8988T (cell line): ENCODE data around the gene EDIL3.

ENCODE experiments used
- DNase-seq: peaks from one replicate; pipeline ENCODE4 v3.0.0; 2011

The EDIL3 gene

DNA sequence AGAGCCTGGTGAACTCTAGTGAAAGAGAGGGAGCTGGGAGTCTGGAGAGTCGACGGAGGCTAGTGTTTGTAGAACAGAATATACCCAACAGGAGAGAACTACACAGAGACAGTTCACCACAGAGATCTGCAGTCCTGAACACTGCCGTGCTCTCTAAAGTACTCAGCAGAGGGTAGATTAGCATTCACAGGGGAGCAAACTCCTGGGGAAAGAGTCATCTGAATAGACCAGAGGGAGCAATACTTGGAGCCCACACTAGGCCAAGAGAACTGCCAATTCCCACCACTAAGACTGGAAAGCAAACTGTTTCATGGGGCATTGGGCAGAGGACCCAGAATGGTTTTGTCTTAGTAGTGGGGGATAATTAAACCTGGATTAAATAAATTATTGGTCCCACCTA lies 235.6 kb downstream of the EDIL3 start:
- no peak for DNase-seq

DNA sequence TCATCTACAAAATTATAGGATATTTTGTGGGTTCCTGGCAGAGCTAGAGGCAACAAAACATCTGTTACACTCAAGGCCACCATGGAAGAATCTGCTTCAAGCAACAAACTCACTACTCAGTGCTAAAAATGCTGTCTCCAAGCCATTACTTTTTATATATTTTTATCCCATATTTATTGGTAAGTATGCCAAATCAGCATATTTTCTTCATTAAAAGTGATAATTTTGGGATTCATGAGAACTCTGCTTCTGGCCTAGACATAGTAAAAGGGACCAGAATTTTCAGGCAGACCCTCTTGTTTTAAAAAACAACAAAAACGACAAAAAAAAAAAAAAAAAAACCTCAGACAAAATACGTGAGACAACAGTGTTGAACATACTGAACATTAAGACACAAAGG lies 236.0 kb downstream of the EDIL3 start:
- DNase-seq: no peak

DNA sequence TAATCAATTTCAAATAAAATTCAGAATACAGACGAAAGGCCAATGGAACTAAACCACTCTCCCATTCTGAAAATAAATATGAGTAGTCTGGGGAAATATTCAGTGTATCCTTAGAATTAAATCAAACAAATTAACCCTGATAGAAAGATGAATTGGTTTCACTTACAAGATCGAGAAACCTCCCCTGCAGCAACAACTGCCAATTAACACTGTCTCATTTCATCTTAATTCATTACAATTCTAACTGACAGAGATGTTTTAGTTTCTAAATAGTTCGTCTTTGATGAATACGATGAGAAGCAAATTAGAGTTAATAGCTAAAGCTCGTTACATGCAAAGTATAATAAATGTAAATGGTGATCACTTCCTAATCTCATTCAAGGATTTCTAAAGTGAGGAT lies 247.1 kb downstream of the EDIL3 start:
- no peak for DNase-seq

DNA sequence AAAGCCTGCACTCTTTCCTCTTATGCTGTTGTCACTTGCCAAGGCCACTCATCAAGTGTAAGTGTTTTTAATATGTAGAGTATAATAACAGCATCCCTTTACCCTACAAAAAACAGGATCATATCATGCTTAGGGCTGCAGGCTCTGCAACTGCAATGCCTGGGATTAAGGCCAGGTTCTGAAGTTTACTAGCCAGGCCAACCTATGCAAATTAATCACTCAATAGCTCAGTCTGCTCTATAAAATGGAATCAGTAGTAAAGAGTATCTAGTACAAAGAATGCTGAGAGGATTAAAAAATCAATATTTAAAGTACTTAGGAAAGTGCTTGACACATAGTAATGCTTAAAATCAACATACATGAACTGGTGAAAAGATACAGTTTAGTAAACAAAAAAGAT lies 253.3 kb downstream of the EDIL3 start:
- no peak for DNase-seq

DNA sequence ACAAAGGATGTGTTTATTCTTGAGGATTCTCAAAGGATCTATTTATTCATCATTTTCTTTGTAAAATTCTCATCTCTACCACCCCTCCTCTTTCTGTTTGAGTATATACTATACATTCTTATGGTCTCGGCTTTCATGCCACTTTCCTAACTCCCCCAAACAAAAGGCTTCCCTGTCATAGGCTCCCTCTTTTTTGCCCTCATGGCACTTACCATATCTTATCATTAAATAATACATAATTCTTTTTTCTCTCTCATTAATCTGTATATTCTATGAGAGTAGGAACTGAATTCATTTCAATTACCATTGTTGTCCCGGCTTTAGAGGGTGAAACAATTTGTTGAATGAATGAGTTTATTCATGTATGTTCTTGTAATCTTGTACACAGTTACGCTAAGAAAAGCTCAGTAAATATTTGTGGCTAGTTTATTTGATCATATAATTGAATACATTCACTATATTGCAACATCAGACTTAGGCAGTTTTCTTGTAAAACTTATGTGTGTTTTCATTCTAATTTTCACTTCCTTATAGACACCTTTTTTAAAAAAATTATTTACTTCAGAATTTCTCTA lies 254.6 kb downstream of the EDIL3 start:
- no peak for DNase-seq

DNA sequence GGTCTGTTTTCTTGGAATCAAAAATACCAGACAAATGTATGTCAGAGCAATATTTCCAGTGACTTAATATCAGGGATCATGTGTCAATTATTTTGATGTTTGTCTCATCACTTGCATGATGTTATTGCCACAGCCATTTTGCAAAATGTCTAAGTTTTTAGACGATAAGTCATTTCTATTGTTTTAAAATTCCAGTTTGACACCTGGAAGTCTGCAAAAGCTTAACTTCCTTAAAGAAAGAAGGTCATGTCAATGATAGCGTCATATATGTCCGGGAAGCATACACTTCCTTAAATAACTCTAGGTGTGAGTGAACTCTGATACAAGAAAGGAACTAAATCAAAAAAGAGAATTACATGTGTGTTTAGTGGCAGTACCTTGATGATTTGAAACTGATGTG lies 259.5 kb downstream of the EDIL3 start:
- DNase-seq: no peak

DNA sequence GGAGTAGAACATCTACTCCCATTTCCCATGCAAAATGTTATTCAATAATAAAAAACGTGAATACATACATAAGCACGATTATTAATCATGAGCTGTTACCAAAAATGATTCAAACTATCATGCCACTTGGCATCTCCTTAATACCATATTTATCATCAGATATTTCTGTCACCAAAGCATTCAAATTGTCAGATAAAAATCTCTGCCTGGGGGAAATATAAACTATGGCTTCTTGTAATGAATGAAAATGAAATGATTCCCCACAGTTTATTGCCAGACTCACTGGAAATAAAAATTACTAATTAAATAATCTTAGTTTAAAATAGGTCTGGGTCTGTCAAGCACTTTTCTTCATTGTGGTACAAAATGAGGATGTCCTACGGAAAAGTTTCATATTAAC lies 265.4 kb downstream of the EDIL3 start:
- DNase-seq: no peak

DNA sequence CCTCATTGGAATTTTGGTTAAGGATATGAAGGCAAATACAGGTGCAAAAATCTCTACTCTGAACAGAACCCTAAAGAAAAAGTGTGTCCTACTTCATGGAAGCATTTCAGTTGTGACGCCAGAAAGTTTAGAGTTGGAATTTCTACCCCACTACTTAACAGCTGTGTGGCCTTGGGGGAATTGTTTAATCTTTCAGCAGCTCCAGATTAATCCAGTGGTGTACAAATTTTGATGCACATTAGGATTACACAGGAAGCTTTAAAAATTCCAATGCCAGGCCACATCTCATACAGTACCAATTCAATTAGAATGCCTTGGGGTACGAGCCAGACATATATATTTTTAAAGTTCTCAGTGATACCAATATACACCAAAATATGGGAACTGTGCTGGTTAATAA lies 266.1 kb downstream of the EDIL3 start:
- no peak for DNase-seq

DNA sequence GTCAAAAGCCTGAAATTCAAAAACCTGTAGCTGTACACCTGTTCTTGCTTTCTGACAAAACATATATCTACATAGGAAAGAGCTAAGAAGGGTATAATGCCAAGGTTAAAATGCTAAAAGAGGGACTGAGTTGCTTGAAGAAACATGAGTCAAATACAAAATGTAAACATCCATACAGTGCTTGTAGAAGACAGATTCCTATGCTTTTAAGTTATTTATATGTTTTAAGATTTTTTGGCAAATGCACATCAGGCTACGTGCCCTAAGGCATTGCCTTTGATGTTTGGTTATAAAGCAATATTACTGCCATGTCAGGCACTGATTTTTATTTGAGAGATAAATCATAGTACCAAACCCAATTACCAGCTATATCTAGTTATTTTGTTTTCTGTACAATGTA lies 269.0 kb downstream of the EDIL3 start:
- no peak for DNase-seq

DNA sequence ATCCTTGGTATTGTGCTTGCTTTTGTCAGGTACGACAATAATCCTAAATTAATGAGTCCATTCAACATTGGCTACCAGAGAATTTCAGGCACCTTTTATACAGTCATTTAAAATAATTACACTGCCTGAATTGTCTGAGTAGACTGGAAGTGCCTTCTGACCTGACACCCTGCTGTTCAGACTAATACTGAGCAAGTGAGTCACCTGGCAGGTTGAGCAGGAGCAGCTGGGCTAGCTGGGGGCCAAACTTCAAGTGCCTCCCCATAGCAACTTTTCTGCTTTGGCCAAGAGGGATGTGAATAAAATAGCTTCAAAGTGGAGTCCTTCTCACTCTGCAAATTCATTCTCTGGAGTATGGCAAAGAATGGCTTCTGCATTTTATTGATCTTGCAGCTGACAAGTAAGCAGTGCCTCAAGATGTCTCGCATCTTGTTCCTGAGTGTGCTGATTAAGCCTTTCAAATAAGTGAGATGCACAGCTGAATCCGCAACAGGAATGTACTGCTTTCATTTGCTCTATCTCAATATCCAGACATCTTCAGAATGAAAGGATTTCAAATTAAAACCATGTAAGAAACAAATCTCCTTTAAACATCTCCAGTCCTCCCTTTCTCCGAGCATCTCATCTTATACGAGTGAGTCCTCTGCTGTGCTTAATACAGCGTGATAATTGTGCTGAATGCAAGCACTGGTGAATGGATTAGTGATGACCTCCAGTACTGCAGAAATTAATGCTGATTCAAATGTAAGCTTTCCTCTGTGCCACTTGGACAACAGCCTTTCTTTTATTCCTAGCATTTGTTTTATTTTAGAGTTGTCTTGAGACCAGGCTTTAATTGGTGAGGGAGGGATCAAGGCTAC lies 271.2 kb downstream of the EDIL3 start:
- DNase-seq: no peak

DNA sequence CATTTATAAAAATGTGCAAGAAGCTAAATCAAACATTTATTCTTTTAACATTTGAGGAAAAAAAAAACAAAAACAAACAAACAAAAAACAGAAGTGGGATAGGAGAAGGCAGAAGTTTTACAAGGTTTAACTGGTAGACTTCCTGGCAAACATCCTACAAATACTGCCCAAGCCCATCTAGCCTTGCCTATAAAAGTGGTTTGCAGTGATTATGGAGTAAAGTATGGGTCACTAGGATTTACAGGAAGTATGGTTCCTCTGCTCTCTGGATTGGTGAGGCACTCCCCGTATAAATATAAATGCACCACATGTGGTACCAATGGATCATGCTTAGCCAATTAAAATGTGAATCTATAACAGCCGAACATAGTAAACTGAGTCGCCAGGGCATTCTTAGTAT lies 291.9 kb downstream of the EDIL3 start:
- no peak for DNase-seq

DNA sequence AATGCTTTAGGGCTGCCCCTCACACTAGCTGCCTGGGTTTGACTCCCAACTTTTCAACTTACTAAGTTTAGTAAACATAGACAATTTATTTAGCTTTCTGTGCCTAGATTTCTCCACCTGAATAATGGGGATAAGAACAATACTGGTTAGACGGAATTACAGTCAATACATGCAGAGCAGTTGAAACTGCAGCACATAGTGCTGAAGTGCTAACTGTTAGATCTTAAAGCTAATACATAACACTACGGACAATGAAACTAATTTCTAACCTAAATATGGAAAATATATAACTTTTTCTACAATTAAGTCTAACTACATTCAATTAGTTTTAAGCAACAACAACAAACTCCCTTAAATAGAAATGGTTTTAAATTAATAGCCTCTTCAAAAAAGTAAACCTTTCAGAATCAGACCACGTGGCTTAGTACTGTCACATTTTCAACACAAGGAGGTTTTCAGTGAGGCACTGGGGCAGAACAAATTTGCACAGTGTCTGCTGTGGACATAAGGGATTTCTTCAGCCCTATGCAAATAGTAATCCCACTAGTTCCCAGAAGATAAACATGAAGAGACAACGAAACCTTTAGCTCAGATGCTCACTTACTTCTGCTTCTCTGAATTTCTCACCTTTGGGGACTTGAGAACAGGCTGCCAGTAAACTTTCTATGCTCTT lies 293.4 kb downstream of the EDIL3 start:
- DNase-seq: no peak

DNA sequence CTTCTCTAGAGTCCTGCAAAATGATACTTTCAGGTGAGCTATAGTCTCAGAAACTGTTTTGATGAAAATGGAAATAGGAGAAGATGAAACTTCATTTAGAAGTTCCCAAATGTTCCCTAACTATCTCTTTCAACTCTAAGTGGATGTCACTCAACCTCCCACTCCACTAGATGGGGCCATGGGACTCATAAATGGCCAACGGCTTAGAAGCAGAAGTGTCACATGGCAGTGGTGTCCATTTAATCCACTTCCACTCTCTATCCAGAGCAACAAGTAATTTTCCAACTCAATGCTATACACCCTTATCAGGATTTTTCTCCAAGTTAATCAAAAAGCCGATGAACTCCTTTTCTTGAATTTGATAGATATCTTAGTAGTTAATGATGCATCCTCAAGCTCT lies 295.7 kb downstream of the EDIL3 start:
- no peak for DNase-seq

DNA sequence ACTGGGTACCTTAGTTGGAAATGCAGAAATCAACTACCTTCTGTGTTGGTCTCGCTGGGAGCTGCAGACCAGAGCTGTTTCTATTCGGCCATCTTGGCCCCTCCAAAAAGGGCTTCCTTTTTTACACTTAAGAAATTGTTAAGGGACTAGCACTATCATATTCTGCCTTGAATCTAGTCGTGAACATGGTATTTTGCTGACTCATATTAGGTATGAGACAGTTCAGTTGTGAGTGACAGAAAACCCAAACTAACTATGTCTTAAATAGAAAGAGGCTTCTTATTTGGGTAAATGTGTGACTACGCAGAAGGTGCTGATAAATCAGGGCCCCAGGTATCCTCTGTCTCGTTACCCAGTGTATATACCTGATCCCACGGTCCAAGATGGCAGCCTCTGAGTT lies 298.2 kb downstream of the EDIL3 start:
- no peak for DNase-seq

DNA sequence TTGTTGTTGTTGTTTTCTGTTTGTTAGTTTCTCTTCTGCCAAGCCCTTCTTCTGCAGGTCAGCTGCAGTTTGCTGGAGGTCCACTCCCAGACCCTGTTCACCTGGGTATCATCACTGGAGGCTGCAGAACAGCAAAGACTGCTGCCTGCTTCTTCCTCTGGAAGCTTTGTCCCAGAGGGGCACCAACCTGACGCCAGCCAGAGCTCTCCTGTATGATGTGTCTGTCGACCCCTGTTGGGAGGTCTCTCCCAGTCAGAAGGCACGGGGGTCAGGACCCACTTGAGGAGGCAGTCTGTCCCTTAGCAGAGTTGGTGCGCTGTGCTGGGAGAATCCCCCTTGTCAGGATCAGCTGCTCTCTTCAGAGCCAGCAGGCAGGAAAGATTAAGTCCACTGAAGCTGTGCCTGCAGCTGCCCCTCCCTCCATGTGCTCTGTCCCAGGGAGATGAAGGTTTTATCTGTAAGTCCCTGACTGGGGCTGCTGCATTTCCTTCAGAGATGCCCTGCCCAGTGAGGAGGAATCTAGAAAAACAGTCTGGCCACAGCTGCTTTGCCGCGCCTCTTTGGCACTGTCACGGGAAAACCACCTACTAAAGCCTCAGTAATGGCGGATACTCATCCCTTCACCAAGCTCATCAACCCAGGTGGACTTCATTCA lies 299.2 kb downstream of the EDIL3 start:
- DNase-seq: no peak

DNA sequence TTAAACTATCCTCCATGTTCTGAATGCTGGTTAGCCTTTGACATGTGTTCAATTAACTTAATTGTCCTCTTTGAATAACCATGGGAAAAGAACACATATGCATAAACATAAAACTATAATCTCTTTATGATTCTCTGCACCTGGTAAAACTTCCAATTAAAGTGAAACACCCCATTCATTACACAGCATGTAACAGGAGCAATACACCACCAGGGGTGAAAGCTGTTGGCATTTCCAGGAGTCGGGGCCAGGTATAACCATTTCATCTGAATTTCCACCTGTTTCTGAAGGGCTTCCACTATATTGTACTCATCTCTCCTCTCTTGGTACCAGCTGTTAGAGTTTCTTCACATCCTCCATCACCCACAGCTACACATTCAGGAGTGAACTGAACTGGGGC lies 303.8 kb downstream of the EDIL3 start:
- no peak for DNase-seq

DNA sequence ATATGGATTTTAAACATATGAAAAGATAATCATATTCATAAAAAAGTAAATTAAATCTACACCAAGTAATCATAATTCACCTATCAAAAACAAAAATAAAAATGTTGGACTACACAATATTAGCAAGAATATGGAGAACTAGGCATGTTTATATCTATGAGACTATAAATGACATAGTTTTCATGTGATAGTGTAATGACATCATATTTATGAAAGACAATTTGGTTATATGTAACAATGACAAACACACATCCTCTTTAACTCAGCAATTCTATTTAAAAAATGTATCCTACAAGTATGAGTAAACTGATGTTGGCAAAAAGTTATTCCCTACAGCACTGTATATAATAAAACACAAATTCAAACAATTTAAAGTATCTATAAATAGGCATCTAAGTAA lies 312.3 kb downstream of the EDIL3 start:
- DNase-seq: no peak

DNA sequence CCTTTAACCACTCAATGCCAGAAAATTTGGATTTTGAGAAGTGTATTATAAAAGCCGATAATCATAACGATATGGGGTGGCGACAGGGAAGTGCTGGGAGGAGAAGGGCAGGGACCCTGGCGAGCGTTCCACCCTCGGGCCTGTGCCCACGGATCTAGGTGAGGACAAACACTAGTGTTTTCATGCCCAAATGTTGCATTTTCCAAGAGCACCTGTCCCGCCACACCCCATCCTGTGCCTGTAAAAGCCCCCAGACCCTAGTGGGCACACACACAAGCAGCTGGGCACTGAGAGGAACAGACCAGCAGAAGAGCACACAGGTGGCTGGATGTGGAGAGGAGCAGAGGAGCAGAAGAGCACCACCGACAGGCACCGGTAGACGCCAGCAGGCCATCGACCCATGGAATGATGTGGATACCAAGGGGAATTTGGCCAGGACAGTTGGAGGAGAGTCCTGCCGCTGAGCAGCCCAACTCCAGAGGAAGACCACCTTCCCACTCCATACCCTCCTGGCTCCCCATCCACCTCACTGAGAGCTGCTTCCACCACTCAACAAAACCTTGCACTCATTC lies 315.0 kb downstream of the EDIL3 start:
- DNase-seq: no peak

DNA sequence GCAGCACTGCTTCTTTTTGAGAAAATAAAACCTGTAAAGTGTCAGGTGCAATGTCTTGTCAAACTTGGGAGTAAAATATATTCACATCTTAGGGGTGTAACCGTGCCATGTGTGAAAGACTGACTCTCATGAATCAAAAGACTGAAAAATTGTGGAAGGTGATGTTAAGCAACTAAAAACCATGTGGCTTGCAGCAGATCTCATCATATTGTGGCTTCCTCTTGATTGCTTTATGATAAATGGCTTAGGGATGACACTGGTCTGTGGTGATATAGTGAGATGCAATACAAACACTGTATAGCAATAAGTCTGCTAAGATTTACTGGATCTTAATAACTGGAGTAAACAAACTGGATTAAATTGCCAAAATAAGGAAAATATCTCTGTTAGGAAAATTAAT lies 321.6 kb downstream of the EDIL3 start:
- DNase-seq: no peak

DNA sequence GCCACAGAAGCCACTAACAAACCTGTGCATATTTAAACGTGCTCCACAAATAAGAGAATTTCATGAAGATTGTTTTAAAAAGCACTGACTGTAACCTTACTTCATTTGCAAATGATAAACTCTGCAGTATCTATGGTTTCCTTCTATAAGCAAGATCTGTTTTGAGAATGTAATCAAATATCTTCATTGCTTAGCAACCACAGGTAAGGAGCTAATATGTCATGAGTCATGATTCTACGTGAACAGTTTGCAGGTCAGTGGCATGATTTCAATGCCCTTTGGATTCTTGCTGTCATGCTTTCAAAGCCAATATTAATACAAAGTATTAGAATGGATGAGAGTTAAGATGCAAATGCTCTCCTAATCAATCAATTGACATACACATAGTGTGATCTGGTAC lies 325.0 kb downstream of the EDIL3 start:
- no peak for DNase-seq

DNA sequence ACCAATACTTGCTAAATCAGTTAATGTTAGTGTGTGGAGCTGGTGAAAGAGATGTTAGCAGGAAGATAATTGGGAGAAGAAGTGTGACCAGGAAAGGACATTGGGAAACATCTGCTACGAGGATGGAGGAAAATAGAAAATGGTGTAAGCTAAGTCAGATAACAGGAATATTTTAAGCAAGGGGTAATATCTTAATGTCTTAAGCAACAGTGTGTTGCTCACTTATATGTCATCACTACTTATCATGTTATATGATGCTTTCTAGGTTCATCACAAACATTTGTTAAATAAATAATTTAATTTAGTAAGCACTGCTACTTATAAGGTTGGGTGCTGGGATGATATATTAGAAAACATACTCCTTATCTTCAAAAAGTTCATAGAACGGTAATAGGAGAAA lies 326.1 kb downstream of the EDIL3 start:
- DNase-seq: no peak

DNA sequence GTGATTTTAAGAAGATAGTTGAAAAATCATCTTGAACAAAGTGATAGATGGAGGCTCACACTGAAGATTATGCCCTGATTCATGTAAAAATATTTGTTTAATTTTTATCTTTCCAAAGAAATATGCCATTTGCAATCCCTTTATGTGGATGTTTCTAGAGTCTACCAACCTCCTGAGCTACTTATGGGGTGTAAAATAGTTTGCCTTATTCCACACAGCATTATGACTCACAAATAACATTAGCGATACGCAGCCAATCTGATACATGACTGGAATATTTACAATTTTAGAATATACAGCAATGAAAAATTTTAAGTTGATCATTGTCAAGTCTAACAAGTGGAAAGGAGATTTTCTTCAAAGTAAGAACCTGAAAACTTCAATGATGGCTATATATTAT lies 327.5 kb downstream of the EDIL3 start:
- no peak for DNase-seq

DNA sequence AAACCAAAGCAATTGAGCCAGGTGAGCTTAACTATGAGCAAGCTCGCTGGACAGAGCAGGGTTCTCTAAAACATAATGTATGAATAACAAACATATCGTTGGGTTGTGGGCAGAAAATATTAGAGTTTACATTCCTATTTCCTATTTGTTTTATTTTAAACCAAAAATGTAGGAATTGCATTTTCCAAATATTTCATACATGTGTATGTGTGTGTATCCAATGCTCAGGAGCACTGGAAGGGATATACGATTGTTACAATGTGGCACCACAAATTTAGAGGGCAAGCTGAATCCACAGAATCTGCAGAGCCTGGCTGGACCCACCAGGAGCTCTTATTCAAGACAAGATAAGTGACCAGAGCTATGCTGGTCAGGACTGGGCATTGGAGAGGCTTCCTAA lies 338.7 kb downstream of the EDIL3 start:
- no peak for DNase-seq

DNA sequence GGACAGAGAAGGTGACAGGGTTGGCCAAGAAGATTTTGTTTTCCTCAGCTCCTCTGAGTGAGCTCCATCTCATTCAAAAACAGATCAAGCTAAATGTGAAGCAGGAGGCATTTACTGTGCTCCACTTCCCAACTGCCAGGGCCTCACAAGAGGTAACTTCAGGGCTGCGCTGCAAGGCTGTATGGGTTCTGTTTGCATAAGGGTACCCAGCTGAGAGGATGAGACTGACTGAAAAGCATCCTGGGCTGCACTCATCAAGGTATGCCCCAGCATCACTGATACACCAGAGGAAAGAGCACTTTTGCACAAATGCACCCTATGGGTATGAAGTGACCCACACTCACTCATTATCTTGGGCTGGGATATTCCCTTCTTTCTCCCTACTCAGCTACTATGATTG lies 347.8 kb downstream of the EDIL3 start:
- DNase-seq: no peak
